Measurements from ENCODE around the gene ZDHHC4.
"Not testable (repeated sequence)": the region's sequence is repeated elsewhere in the genome, so short reads cannot be mapped to it uniquely, and the experiment has no call there.

Gene ZDHHC4

GRCh38 chr7:6608081-6608480 lies 30.8 kb downstream of the ZDHHC4 start:
- no peak for FAIRE-seq

GRCh38 chr7:6608794-6609193 lies 31.5 kb downstream of the ZDHHC4 start:
- no peak for FAIRE-seq

- no peak for FAIRE-seq
Measured at GRCh38 chr7:6612819-6613218, 35.6 kb downstream of the ZDHHC4 start.

- FAIRE-seq = no peak
Measured at GRCh38 chr7:6613706-6614105, 36.5 kb downstream of the ZDHHC4 start.

- no peak for FAIRE-seq
Measured at GRCh38 chr7:6614953-6615722, 37.9 kb downstream of the ZDHHC4 start, which contains the start of gene ZNF853. ZNF853 (plus strand) TSS chr7:6615610; CDS start chr7:6616175, 565 bp downstream.

GRCh38 chr7:6615723-6616555 lies 38.7 kb downstream of the ZDHHC4 start:
- FAIRE-seq = no peak

- FAIRE-seq = no peak
Measured at GRCh38 chr7:6616854-6617643, 39.8 kb downstream of the ZDHHC4 start.

GRCh38 chr7:6618621-6619020 lies 41.4 kb downstream of the ZDHHC4 start:
- FAIRE-seq = no peak

- FAIRE-seq = no peak
Measured at GRCh38 chr7:6619961-6620360, 42.7 kb downstream of the ZDHHC4 start.

- FAIRE-seq = no peak
Measured at GRCh38 chr7:6621195-6622133, 44.2 kb downstream of the ZDHHC4 start.

GRCh38 chr7:6622134-6622710 lies 45.0 kb downstream of the ZDHHC4 start:
- FAIRE-seq = no peak

- FAIRE-seq = no peak
Measured at GRCh38 chr7:6623589-6624245, 46.5 kb downstream of the ZDHHC4 start.

- FAIRE-seq = no peak
Measured at GRCh38 chr7:6624246-6624611, 47.0 kb downstream of the ZDHHC4 start.

GRCh38 chr7:6628045-6628444 lies 50.8 kb downstream of the ZDHHC4 start:
- no peak for FAIRE-seq

GRCh38 chr7:6630007-6630849 lies 53.0 kb downstream of the ZDHHC4 start:
- FAIRE-seq = no peak

- no peak for FAIRE-seq
Measured at GRCh38 chr7:6631605-6632004, 54.4 kb downstream of the ZDHHC4 start.

- no peak for FAIRE-seq
Measured at GRCh38 chr7:6634021-6634420, 56.8 kb downstream of the ZDHHC4 start.

GRCh38 chr7:6634971-6635370 lies 57.7 kb downstream of the ZDHHC4 start:
- FAIRE-seq = not testable (repeated sequence)

GRCh38 chr7:6636741-6637543 lies 59.7 kb downstream of the ZDHHC4 start, which contains the start of gene ZNF316:
ZNF316 (plus strand) TSS chr7:6637318; CDS start chr7:6642410, 5,092 bp downstream.
- no peak for FAIRE-seq
